Astrocyte of the cerebellum (primary cell): ENCODE results near the gene HOOK2.
"Not testable (repeated sequence)": the region's sequence is repeated elsewhere in the genome, so short reads cannot be mapped to it uniquely, and the experiment has no call there.

Experiments used
- DNase-seq: peaks from one replicate; pipeline ENCODE4 v3.0.0-alpha.2; 2011; ENCODE audit warnings: low read depth
- H3K4me3 ChIP-seq: 2 replicates; pipeline ENCODE4 v1.5.1; 2011; ENCODE audit warnings: mild to moderate bottlenecking, low read depth, low read length, moderate library complexity
- CTCF ChIP-seq: IDR thresholded peaks from 2 replicates; pipeline ENCODE4 v1.5.1; 2012; ENCODE audit warnings: low read length, low read depth, moderate library complexity, mild to moderate bottlenecking; ENCODE audit errors: missing control alignments
- in situ Hi-C: cut with HindIII; loops from 2 replicates; pipeline ENCODE4 v1.10.0; 2017; ENCODE audit warnings: low sequenced_read_pairs

The HOOK2 gene

GRCh38 chr19:12799742-12800465, 24.6 kb upstream of the HOOK2 start:
- H3K4me3 ChIP-seq: no peak overlapping the region
- TF ChIP-seq CTCF: no peak
- no peak for DNase-seq
- in situ Hi-C loops: no loop called here

- DNase-seq, in situ Hi-C loops, H3K4me3 ChIP-seq: not testable (repeated sequence)
Observed at GRCh38 chr19:12797607-12798006, 22.3 kb upstream of the HOOK2 start.

- in situ Hi-C loops: no loop called here
- DNase-seq: no peak
- no peak overlapping the region for H3K4me3 ChIP-seq
- no peak for TF ChIP-seq CTCF
Observed at GRCh38 chr19:12797141-12797587, 21.8 kb upstream of the HOOK2 start.

GRCh38 chr19:12796146-12797071, 21.1 kb upstream of the HOOK2 start:
- in situ Hi-C loops: no loop called here
- DNase-seq: peak; percentile 60
- TF ChIP-seq CTCF: peak; percentile 90
- no peak overlapping the region for H3K4me3 ChIP-seq

GRCh38 chr19:12794971-12795381, 19.6 kb upstream of the HOOK2 start:
- DNase-seq: no peak
- no peak for TF ChIP-seq CTCF
- no peak overlapping the region for H3K4me3 ChIP-seq
- in situ Hi-C loops: no loop called here

GRCh38 chr19:12794196-12794941, 19.0 kb upstream of the HOOK2 start:
- in situ Hi-C loops: no loop called here
- no peak for DNase-seq
- no peak for TF ChIP-seq CTCF
- peak overlapping the region; percentile 96 for H3K4me3 ChIP-seq
